Progenitor cell of endocrine pancreas (in vitro differentiated cells): Measurements from ENCODE around the gene THRB. TPM values are rescaled to one million over a fixed set of nuclear protein-coding genes. Genes with fewer than 3 reads are reported as not detected.

Source experiments
- DNase-seq: peaks from one replicate; pipeline ENCODE4 v3.0.0; 2021; ENCODE audit warnings: low spot score; ENCODE audit not compliant: unreplicated experiment
- H3K27ac Mint-ChIP-seq: 2 replicates; pipeline ENCODE4 v1.8.0; 2021; ENCODE audit warnings: mild to moderate bottlenecking, moderate library complexity, mixed read lengths
- H3K27me3 Mint-ChIP-seq: 2 replicates; pipeline ENCODE4 v1.8.0; 2021; ENCODE audit warnings: mixed read lengths
- H3K36me3 Mint-ChIP-seq: 2 replicates; pipeline ENCODE4 v1.8.0; 2022; ENCODE audit warnings: mixed read lengths; ENCODE audit not compliant: insufficient read depth
- H3K4me1 Mint-ChIP-seq: 2 replicates; pipeline ENCODE4 v1.8.0; 2021; ENCODE audit warnings: low read depth, mixed read lengths
- H3K4me3 Mint-ChIP-seq: 2 replicates; pipeline ENCODE4 v1.8.0; 2021; ENCODE audit warnings: low read depth, mild to moderate bottlenecking, moderate library complexity, mixed read lengths
- H3K9me3 Mint-ChIP-seq: 2 replicates; pipeline ENCODE4 v1.8.0; 2021; ENCODE audit warnings: low read depth, mixed read lengths
- CTCF ChIP-seq: fragments of 200-600 bp; sonication (generic); IDR thresholded peaks from one replicate; pipeline ENCODE4 v1.5.0; 2021; ENCODE audit warnings: antibody characterized with exemption, mild to moderate bottlenecking; ENCODE audit not compliant: unreplicated experiment
- total RNA-seq: library from RNA; stranded (reverse); gene quantifications from 2 replicates; pipeline ENCODE4 v1.2.1, GENCODE V29; 2021

The THRB gene
- total RNA-seq, 1 donor from 2014 or later, result 19.7 TPM

DNA sequence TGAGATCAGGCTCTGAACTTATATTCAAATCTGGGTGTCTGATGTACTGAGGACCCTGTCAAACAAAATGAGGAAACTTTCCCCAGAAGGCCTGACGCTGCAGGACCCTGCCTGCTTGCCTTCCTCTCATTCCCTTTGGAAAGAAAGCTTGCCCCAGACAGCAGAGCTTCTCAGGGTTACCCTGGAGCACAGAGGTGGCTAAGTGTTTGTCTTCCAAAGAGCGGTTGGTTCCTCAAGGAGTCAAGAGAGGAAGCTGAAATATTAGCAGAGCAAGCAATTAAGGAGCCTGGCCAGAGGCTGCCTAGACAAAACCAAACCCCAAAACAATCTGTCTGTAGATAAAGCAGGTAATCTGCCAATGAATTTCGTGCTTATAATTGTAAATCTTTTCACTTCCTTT is 374.2 kb downstream of the THRB start:
- TF ChIP-seq CTCF, result no peak
- no peaks in the 10 kb centered on the region for H3K9me3 Mint-ChIP-seq
- DNase-seq, result no peak
- no peak overlapping the region for H3K27ac Mint-ChIP-seq
- no peak overlapping the region for H3K4me3 Mint-ChIP-seq
- H3K4me1 Mint-ChIP-seq, result no peaks in the 10 kb centered on the region
- H3K27me3 Mint-ChIP-seq, result no peaks in the 10 kb centered on the region
- H3K36me3 Mint-ChIP-seq, result peaks cover 7% of the 10 kb centered on the region

GRCh38 chr3:24119321-24119751 is 375.3 kb downstream of the THRB start:
- no peaks in the 10 kb centered on the region for H3K9me3 Mint-ChIP-seq
- H3K27me3 Mint-ChIP-seq, result no peaks in the 10 kb centered on the region
- peaks cover 7% of the 10 kb centered on the region for H3K36me3 Mint-ChIP-seq
- H3K4me3 Mint-ChIP-seq, result no peak overlapping the region
- no peak for TF ChIP-seq CTCF
- DNase-seq, result no peak
- H3K4me1 Mint-ChIP-seq, result no peaks in the 10 kb centered on the region
- no peak overlapping the region for H3K27ac Mint-ChIP-seq

DNA sequence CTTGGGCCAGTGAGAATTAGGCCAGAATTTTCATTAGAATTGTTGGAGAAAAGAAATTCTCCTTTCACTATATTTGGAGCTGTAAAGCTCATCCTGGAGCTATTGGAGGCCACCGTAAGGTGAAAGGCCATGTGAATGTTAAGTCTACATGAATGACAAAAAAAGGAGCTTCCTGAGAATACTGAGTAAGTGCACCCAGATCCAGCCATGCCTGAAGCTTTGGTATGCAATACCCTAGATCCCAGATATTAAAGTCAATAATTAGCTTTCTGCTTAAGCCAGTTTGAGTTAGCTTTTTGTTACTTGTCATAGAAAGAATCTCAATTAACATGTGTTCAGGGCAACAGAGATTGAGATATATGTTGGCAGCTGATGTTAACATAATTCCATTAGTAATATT is 377.1 kb downstream of the THRB start:
- Mint-ChIP-seq H3K27ac (no peak overlapping the region), H3K4me3 (no peak overlapping the region), H3K36me3 (peaks cover 6% of the 10 kb centered on the region), H3K9me3 (no peaks in the 10 kb centered on the region), H3K27me3 (peaks cover 7% of the 10 kb centered on the region), H3K4me1 (no peaks in the 10 kb centered on the region)
- no peak for TF ChIP-seq CTCF
- DNase-seq, result no peak

- Mint-ChIP-seq H3K36me3 (no peaks in the 10 kb centered on the region), H3K4me3 (no peak overlapping the region), H3K4me1 (peaks cover 5% of the 10 kb centered on the region), H3K27me3 (peaks cover 22% of the 10 kb centered on the region), H3K27ac (no peak overlapping the region), H3K9me3 (no peaks in the 10 kb centered on the region)
- DNase-seq, result no peak
- TF ChIP-seq CTCF, result no peak
These were observed 382.9 kb downstream of the THRB start for GRCh38 chr3:24111711-24112110.

DNA sequence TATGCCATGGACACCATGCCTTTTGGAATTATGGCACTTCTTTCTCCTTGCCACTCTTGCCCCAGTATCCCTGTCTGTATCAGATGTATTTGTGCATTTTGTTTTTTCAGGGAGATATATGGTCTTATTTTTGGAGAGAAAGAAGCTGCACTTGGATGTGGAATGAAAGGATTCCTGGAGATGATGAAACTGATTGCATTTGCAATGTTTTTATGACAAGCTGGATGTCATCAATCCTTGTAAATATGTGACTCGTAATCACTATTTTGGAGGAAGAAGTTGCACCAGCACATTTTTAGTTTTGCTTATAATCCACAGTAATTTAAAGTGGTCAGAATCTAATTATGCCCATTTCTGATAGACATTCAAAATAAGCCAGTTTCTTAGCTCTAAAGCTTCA is 384.6 kb downstream of the THRB start:
- Mint-ChIP-seq H3K4me3 (no peak overlapping the region), H3K36me3 (no peaks in the 10 kb centered on the region), H3K9me3 (no peaks in the 10 kb centered on the region), H3K27ac (no peak overlapping the region), H3K4me1 (peaks cover 5% of the 10 kb centered on the region), H3K27me3 (peaks cover 22% of the 10 kb centered on the region)
- TF ChIP-seq CTCF, result no peak
- DNase-seq, result no peak
